Endothelial cell of umbilical vein (primary cell): ENCODE results near the gene TDRD10.

Experiments
- CTCF ChIP-seq, 2 donors: IDR thresholded peaks; 1 replicate in 1 of 2; 2 replicates in 1 of 2; pipeline ENCODE4 v1.5.1; 2011; ENCODE audit warnings: low read length in 2 of 2, mild to moderate bottlenecking in 2 of 2, moderate library complexity in 2 of 2, control low read depth in 1 of 2, inconsistent platforms in 1 of 2, low read depth in 1 of 2; ENCODE audit not compliant: insufficient read depth in 1 of 2; ENCODE audit errors: extremely low read depth in 1 of 2
- EZH2 ChIP-seq: IDR thresholded peaks from 2 replicates; pipeline ENCODE4 v1.6.1; 2012; ENCODE audit warnings: borderline replicate concordance, low read depth, mild to moderate bottlenecking, moderate library complexity, low read length, inconsistent platforms; ENCODE audit not compliant: severe bottlenecking
- POLR2A ChIP-seq: IDR thresholded peaks from 2 replicates; pipeline ENCODE4 v1.6.1; 2012; ENCODE audit warnings: low read depth, mild to moderate bottlenecking, control low read depth, low read length

GRCh38 chr1:154586641-154587040, 84.6 kb downstream of the TDRD10 start:
- no peak for TF ChIP-seq CTCF (IDR thresholded peaks at IDR 0.05; ENCODE audit: extremely low read depth in 1 of 2, insufficient read depth in 1 of 2, low read depth in 1 of 2, low read length in 2 of 2)
- no peak for TF ChIP-seq POLR2A
- no peak for TF ChIP-seq EZH2
